GM21723 (cell line): ENCODE results near the gene METRN.
"Not testable (repeated sequence)": the region's sequence is repeated elsewhere in the genome, so short reads cannot be mapped to it uniquely, and the experiment has no call there.

Experiments
- ATAC-seq: cut with Tn5 transposase; IDR thresholded peaks from one replicate; pipeline ENCODE4 v1.9.1; 2021; ENCODE audit warnings: mild to moderate bottlenecking, moderate library complexity; ENCODE audit not compliant: unreplicated experiment

METRN gene

GRCh38 chr16:689175-689897 lies 25.6 kb upstream of the METRN start:
- no peak for ATAC-seq

- ATAC-seq, result not testable (repeated sequence)
These were observed 23.7 kb upstream of the METRN start for GRCh38 chr16:691242-691641.

- no peak for ATAC-seq
These were observed 22.4 kb upstream of the METRN start for GRCh38 chr16:692356-693108.

GRCh38 chr16:693364-693763 lies 21.6 kb upstream of the METRN start:
- no peak for ATAC-seq

- ATAC-seq, result no peak
These were observed 21.2 kb upstream of the METRN start for GRCh38 chr16:693766-694165.

- no peak for ATAC-seq
These were observed 20.6 kb upstream of the METRN start for GRCh38 chr16:694187-694862.

- ATAC-seq, result no peak
These were observed 20.0 kb upstream of the METRN start for GRCh38 chr16:694863-695354.

- ATAC-seq, result no peak
These were observed 19.4 kb upstream of the METRN start for GRCh38 chr16:695355-696089.

- ATAC-seq, result no peak
These were observed 15.8 kb upstream of the METRN start for GRCh38 chr16:698911-699671.

GRCh38 chr16:700684-701584 lies 14.0 kb upstream of the METRN start:
- no peak for ATAC-seq

- ATAC-seq, result no peak
These were observed 12.6 kb upstream of the METRN start for GRCh38 chr16:702341-702740.

- ATAC-seq, result no peak
These were observed 11.5 kb upstream of the METRN start for GRCh38 chr16:703406-703805.

GRCh38 chr16:704047-704446 lies 10.9 kb upstream of the METRN start:
- ATAC-seq, result no peak

GRCh38 chr16:704552-705380 lies 10.2 kb upstream of the METRN start:
- ATAC-seq, result no peak

- ATAC-seq, result no peak
These were observed 9.3 kb upstream of the METRN start, which contains the start of gene FBXL16 for GRCh38 chr16:705431-706188. TSS of gene FBXL16 (minus strand) at chr16:705801. CDS start at chr16:697405, 8,396 bp downstream.

GRCh38 chr16:706189-707061 lies 8.5 kb upstream of the METRN start:
- no peak for ATAC-seq
